ENCODE measurements around the gene CFAP210. TPM values are rescaled to one million over a fixed set of nuclear protein-coding genes. Genes with fewer than 3 reads are reported as not detected.

Gene CFAP210
- total RNA-seq = not detected in 2 replicates

DNA sequence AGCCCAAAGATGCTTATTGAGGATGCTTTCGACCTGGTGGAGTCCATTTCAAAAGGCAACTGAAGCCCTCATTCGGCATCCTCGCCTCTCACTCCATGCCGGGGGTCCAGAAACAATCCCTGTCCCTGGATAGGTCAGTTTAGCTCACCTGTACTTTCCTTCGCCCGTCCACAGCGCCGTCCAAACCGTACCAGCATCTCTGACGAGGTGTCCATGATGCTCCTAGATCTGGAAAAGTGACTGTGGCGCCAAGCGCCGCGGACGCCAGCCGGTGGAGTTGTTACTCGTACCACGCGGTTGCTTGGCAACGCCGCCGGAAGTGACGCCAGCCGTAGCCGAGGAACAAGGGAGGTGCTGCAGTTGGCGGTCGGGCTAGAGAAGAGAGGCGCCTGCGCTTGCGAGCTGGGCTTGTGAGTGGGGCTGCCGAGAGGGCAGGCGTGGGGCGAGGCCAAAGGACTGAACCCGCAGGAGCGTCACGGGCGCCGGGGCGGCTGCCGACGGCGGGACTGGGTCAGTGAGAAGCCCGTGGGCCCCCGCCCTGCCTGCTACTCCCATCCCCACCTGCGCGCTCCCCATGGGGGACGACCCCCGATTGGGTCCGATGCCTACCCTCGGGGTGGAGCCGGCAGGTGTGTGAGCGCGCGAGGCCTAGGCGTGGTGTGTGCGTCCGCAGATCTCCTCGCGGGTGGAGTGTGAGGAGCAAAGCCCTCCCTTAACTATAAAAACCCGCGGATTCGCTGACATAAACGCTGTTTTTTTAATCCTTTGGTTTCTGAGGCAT lies at the start of gene CFAP210, which contains the start of gene PHOSPHO2:
CFAP210 (minus strand) TSS at position 293 of the 781 bp plus-strand sequence; CDS start at position 215, 78 bp downstream.
PHOSPHO2 (plus strand) TSS at position 357 of the 781 bp plus-strand sequence. CDS start 6,503 bp downstream, outside the sequence.

Small RNAs within 50 kb of the gene (small RNA-seq; reads per million reads assigned to genes)
- gene RF00432 = not detected

Other genes starting within 250 kb of the CFAP210 start
- gene BBS5, start 214.9 kb downstream of the CFAP210 start, total RNA-seq = 5.1 and 5.3 TPM in 2 replicates
- 0.20 and 0.37 TPM in 2 replicates for gene KLHL41, start 184.7 kb downstream of the CFAP210 start, total RNA-seq
- gene FASTKD1, start 120.5 kb downstream of the CFAP210 start, total RNA-seq = 18.0 and 21.7 TPM in 2 replicates
- 21.1 and 21.7 TPM in 2 replicates for gene PPIG, start 110.1 kb downstream of the CFAP210 start, total RNA-seq
- 2.0 and 2.2 TPM in 2 replicates for gene PHOSPHO2, start 64 bp upstream of the CFAP210 start, total RNA-seq
- 0.37 and 2.2 TPM in 2 replicates for gene KLHL23, start 39.4 kb upstream of the CFAP210 start, total RNA-seq
- gene SSB, start 104.5 kb upstream of the CFAP210 start, total RNA-seq = 94.8 and 97.0 TPM in 2 replicates
- 50.2 and 56.2 TPM in 2 replicates for gene METTL5, start 130.5 kb upstream of the CFAP210 start, total RNA-seq
- gene UBR3, start 133.0 kb upstream of the CFAP210 start, total RNA-seq = 28.7 and 34.4 TPM in 2 replicates